Measurements from ENCODE around the gene IFNL3.

- no peak for TF ChIP-seq EZH2 (IDR thresholded peaks at IDR 0.05; ENCODE audit: low read depth)
- TF ChIP-seq, protein P1, sequence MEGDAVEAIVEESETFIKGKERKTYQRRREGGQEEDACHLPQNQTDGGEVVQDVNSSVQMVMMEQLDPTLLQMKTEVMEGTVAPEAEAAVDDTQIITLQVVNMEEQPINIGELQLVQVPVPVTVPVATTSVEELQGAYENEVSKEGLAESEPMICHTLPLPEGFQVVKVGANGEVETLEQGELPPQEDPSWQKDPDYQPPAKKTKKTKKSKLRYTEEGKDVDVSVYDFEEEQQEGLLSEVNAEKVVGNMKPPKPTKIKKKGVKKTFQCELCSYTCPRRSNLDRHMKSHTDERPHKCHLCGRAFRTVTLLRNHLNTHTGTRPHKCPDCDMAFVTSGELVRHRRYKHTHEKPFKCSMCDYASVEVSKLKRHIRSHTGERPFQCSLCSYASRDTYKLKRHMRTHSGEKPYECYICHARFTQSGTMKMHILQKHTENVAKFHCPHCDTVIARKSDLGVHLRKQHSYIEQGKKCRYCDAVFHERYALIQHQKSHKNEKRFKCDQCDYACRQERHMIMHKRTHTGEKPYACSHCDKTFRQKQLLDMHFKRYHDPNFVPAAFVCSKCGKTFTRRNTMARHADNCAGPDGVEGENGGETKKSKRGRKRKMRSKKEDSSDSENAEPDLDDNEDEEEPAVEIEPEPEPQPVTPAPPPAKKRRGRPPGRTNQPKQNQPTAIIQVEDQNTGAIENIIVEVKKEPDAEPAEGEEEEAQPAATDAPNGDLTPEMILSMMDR (conservative IDR thresholded peaks at IDR 0.05), result no peak
Observed at GRCh38 chr19:39238209-39238608, 6.6 kb downstream of the IFNL3 start.

All from PC-9 (cell line).